CD4-positive, alpha-beta T cell (primary cell): Measurements from ENCODE around the gene MCEE. TPM values are rescaled to one million over a fixed set of nuclear protein-coding genes. Genes with fewer than 3 reads are reported as not detected.
"Not testable (repeated sequence)": the region's sequence is repeated elsewhere in the genome, so short reads cannot be mapped to it uniquely, and the experiment has no call there.

Source experiments
- ATAC-seq: fragments of 200-7000 bp; cut with Tn5 transposase; one replicate; pipeline ENCODE4 v1.10.0; 2022; ENCODE audit warnings: mild to moderate bottlenecking; ENCODE audit not compliant: poor library complexity
- CTCF ChIA-PET: fragments of 350-600 bp; sonication (Branson Sonifier 250); formaldehyde crosslinking; loops from one replicate; lab custom pipeline; 2021; ENCODE audit warnings: antibody characterized with exemption, inconsistent platforms; lab: Charles Lee
- POLR2A ChIA-PET: fragments of 350-600 bp; sonication (Branson Sonifier 250); formaldehyde crosslinking; loops from one replicate; lab custom pipeline; 2021; ENCODE audit warnings: antibody characterized with exemption, inconsistent platforms; lab: Charles Lee
- DNase-seq, 14 experiments: peaks; one replicate each; pipeline ENCODE4 v3.0.0-alpha.2; 2013 to 2020; ENCODE audit warnings: mixed read lengths in 2 of 14
- H3K27ac ChIP-seq, 2 donors: one replicate each; pipeline versions ENCODE4 v1.5.1 to v1.7.0; 2013; ENCODE audit warnings: low read length in 2 of 2, low read depth in 1 of 2, mild to moderate bottlenecking in 1 of 2
- H3K27me3 ChIP-seq, 2 experiments: 1 replicate in 1 of 2; 2 replicates in 1 of 2; pipeline versions ENCODE4 v1.6.1 to v1.7.0; 2013; ENCODE audit warnings: low read length in 2 of 2, control low read depth in 1 of 2, mild to moderate bottlenecking in 1 of 2, moderate library complexity in 1 of 2; ENCODE audit not compliant: insufficient read depth in 2 of 2, control insufficient read depth in 1 of 2
- H3K36me3 ChIP-seq: one replicate; pipeline ENCODE4 v1.6.1; 2013; ENCODE audit warnings: low read length, control low read depth; ENCODE audit not compliant: insufficient read depth
- H3K4me1 ChIP-seq: one replicate; pipeline ENCODE4 v1.6.1; 2013; ENCODE audit warnings: low read length, control low read depth; ENCODE audit not compliant: insufficient read depth
- H3K4me3 ChIP-seq: one replicate; pipeline ENCODE4 v1.5.1; 2013; ENCODE audit warnings: mild to moderate bottlenecking, low read length, moderate library complexity
- H3K9me3 ChIP-seq, 2 experiments: 1 replicate in 1 of 2; 2 replicates in 1 of 2; pipeline versions ENCODE4 v1.6.1 to v1.7.0; 2013; ENCODE audit warnings: low read length in 2 of 2, mild to moderate bottlenecking in 2 of 2, control low read depth in 1 of 2, moderate library complexity in 1 of 2; ENCODE audit not compliant: control insufficient read depth in 1 of 2, insufficient read depth in 1 of 2
- H3K27ac Mint-ChIP-seq: one replicate; pipeline ENCODE4 v1.8.0; 2020; ENCODE audit warnings: mixed read lengths
- H3K27me3 Mint-ChIP-seq: one replicate; pipeline ENCODE4 v1.8.0; 2021; ENCODE audit warnings: mixed read lengths
- H3K36me3 Mint-ChIP-seq: one replicate; pipeline ENCODE4 v1.8.0; 2021; ENCODE audit warnings: low read depth, mixed read lengths
- H3K4me1 Mint-ChIP-seq: one replicate; pipeline ENCODE4 v1.8.0; 2021; ENCODE audit warnings: low read depth, mixed read lengths
- H3K4me3 Mint-ChIP-seq: one replicate; pipeline ENCODE4 v1.8.0; 2020; ENCODE audit warnings: mild to moderate bottlenecking, mixed read lengths
- H3K9me3 Mint-ChIP-seq: one replicate; pipeline ENCODE4 v1.8.0; 2020; ENCODE audit warnings: mixed read lengths
- intact Hi-C, 2 experiments: fragments of 100-400 bp; cut with DNase I in 1 of 2; cut with micrococcal nuclease in 1 of 2; formaldehyde crosslinking; loops; one replicate each; pipeline versions ENCODE4 v1.15.1 to v1.9.0; 2023 to 2025; cut with DNase I, micrococcal nuclease
- total RNA-seq, 174 experiments: library from RNA in 2 of 174; stranded (reverse) in 2 of 174; gene quantifications; one replicate each; pipeline ENCODE4 v1.2.3 and lab custom pipeline; 2021 to 2026

Gene MCEE
- total RNA-seq, 2 experiments from 2014 or later = 4.3 to 8.0 TPM

DNA sequence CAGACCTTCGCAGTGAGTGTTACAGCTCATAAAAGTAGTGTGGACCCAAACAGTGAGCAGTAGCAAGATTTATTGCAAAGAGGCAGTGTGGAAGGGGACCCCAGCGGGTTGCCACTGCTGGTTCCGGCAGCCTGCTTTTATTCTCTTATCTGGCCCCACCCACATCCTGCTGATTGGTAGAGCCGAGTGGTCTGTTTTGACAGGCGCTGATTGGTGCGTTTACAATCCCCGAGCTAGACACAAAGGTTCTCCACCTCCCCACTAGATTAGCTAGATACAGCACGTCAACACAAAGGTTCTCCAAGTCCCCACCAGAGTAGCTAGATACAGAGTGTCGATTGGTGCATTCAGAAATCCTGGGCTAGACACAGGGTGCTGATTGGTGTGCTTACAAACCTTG is 38.2 kb downstream of the MCEE start:
- intact Hi-C loops, POLR2A ChIA-PET, H3K36me3 ChIP-seq, H3K27ac Mint-ChIP-seq, H3K9me3 ChIP-seq, H3K4me3 Mint-ChIP-seq, H3K4me1 ChIP-seq, ATAC-seq, H3K4me3 ChIP-seq, H3K4me1 Mint-ChIP-seq, H3K27ac ChIP-seq, H3K9me3 Mint-ChIP-seq, H3K27me3 ChIP-seq, DNase-seq, H3K27me3 Mint-ChIP-seq, H3K36me3 Mint-ChIP-seq: not testable (repeated sequence)
- CTCF ChIA-PET = interaction anchor here (1.4 kb wide), 1 partner anchor 9 kb away, joined by 4 read pairs; no protein-coding TSS in a partner anchor

DNA sequence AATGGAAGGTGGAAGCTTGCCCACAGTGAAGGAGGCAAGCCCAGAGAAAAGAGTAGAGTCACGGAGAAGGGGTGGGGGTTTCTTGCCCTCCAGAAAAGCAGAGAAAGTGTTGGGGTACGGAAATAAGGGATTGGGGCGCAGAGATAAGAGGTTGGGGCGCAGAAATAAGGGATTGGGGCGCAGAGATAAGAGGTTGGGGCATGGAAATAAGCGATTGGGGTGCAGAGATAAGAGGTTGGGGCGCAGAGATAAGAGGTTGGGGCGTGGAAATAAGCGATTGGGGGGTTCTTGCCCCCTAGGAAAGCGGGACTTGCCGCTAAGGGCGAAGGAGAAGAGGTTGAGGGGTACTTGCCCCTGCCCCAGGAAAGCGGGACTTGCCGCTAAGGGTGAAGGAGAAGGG is 40.6 kb downstream of the MCEE start:
- ATAC-seq, H3K4me3 Mint-ChIP-seq, H3K9me3 Mint-ChIP-seq, H3K4me3 ChIP-seq, H3K36me3 Mint-ChIP-seq, H3K27me3 ChIP-seq, DNase-seq, H3K4me1 ChIP-seq, POLR2A ChIA-PET, H3K27ac ChIP-seq, H3K4me1 Mint-ChIP-seq, H3K9me3 ChIP-seq, intact Hi-C loops, H3K36me3 ChIP-seq, H3K27ac Mint-ChIP-seq, H3K27me3 Mint-ChIP-seq, CTCF ChIA-PET: not testable (repeated sequence)

DNA sequence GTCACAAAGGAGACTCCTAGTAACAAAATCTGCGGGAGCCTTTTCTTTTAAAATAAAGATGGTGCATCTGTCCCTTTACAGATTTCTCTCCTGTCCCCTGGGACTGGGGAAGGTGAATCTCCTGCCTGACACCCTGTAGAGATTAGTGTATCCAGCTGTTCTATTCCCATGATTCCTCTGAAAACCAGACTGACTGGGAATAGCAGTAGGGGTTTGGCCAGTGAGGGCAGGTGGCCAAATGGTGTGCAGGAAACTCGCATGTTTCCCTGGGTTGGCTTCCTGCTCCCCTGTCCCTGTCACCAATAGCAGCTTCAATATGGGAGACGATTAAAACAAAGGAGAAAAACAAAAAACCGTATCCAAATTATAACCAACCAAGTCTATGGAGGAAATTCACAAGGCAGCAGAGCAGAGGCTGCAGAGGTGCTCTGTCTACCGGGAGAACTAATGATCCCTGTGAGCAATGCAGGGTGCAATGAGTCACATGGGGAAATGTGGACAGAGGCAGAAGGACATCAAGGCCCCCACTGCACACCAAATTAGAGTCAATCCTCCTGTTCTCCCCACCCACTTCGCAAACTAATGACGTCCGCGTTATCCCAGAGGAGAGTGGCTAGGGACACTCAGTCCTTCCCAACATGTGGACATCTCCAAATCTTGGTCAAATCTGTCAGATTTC is 44.6 kb downstream of the MCEE start:
- H3K9me3 ChIP-seq, H3K27me3 Mint-ChIP-seq, DNase-seq, H3K27me3 ChIP-seq, H3K36me3 Mint-ChIP-seq, H3K27ac ChIP-seq, H3K4me3 Mint-ChIP-seq, CTCF ChIA-PET, intact Hi-C loops, H3K36me3 ChIP-seq, ATAC-seq, H3K27ac Mint-ChIP-seq, H3K4me3 ChIP-seq, H3K9me3 Mint-ChIP-seq: not testable (repeated sequence)
- POLR2A ChIA-PET = interaction anchor here (2.8 kb wide), 1 partner anchor 13 kb away, joined by 10 read pairs; no protein-coding TSS in a partner anchor
- peaks cover 20% of the 10 kb centered on the region for H3K4me1 Mint-ChIP-seq
- H3K4me1 ChIP-seq = peaks cover 12% of the 10 kb centered on the region

DNA sequence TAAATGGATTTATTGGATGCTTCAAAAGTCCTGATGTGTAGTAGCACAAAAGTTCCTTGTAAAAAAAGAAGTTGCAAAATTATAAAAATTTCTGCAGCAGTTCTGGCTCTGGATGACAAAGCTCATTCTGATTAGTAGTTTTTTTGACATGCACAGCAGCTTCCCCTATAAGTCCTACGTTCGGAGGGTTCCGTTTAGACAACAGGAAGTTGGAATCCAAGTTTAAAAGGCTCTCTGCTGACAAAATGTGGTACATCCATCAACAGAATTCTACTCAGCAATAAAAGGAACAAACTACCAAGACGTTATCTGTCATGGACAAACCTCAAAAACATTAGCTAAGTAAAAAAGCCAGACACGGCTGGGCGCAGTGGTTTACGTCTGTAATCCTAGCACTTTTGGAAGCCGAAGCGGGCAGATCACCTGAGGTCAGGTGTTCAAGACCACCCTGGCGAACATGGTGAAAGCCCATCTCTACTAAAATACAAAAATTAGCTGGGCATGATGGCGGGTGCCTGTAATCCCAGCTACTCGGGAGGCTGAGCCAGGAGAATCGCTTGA is 46.2 kb downstream of the MCEE start:
- CTCF ChIA-PET = interaction anchor here (0.7 kb wide), 1 partner anchor 212 kb away, joined by 3 read pairs; no protein-coding TSS in a partner anchor
- H3K36me3 ChIP-seq, H3K27ac ChIP-seq, intact Hi-C loops, DNase-seq, H3K27me3 ChIP-seq, H3K36me3 Mint-ChIP-seq, H3K9me3 ChIP-seq, H3K9me3 Mint-ChIP-seq, H3K27me3 Mint-ChIP-seq: not testable (repeated sequence)
- Mint-ChIP-seq H3K4me3 (peak overlapping the region; percentile 60), H3K27ac (peak overlapping the region; percentile 66), H3K4me1 (peaks cover 20% of the 10 kb centered on the region)
- POLR2A ChIA-PET = interaction anchor here (2.6 to 2.8 kb wide), 2 partner anchors 12 to 16 kb away, joined by 10 to 14 read pairs; partner anchors contain the start of gene NAGK
- Histone ChIP-seq H3K4me3 (peak overlapping the region; percentile 19), H3K4me1 (peaks cover 12% of the 10 kb centered on the region)
- ATAC-seq = peak; percentile 68

DNA sequence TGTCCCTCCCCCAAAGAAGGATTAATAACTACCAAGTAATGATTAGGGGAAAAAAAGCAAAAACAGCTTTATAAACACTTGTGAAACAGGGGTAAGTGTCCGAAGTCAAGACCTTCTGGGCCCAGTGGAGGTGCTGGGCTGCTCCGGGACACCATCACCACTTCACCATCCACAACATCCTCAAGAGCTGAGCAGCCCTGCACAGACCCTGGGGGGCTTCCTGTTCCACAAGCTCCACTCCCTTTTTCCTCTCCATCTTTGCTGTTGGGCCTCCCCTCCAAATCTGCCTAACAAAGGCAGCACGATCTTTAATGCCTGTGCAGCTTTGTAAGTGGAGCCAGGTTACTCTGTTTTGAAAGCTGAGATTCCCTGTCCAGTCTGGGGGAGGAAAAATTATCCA is 46.7 kb downstream of the MCEE start:
- H3K36me3 ChIP-seq, H3K9me3 Mint-ChIP-seq, H3K27me3 Mint-ChIP-seq, H3K4me3 ChIP-seq, H3K4me3 Mint-ChIP-seq, ATAC-seq, intact Hi-C loops, DNase-seq, H3K27me3 ChIP-seq, H3K27ac Mint-ChIP-seq, H3K36me3 Mint-ChIP-seq, H3K27ac ChIP-seq, H3K9me3 ChIP-seq: not testable (repeated sequence)
- POLR2A ChIA-PET = interaction anchor here (2.6 to 2.8 kb wide), 2 partner anchors 11 to 15 kb away, joined by 10 to 14 read pairs; partner anchors contain the start of gene NAGK
- CTCF ChIA-PET = interaction anchor here (0.6 kb wide), 1 partner anchor 139 kb away, joined by 3 read pairs; no protein-coding TSS in a partner anchor
- H3K4me1 ChIP-seq = peaks cover 12% of the 10 kb centered on the region
- peaks cover 20% of the 10 kb centered on the region for H3K4me1 Mint-ChIP-seq
